GM13977 (cell line): ENCODE results near the gene WRAP73.

Experiments used
- DNase-seq: peaks from one replicate; pipeline ENCODE4 v3.0.0; 2012; ENCODE audit warnings: low spot score
- in situ Hi-C: fragments of 300-500 bp; cut with MboI; formaldehyde crosslinking; loops from one replicate; pipeline ENCODE4 v1.12.0; 2022; ENCODE audit warnings: low sequenced_read_pairs, low pct_unique_long_range_greater_than_20kb, mixed read lengths, inconsistent platforms; ENCODE audit not compliant: unreplicated experiment
- TF ChIP-seq, protein P1 (sequence below): IDR thresholded peaks from 2 replicates; pipeline ENCODE4 v1.5.1; 2012; ENCODE audit warnings: mild to moderate bottlenecking, control low read depth; ENCODE audit not compliant: insufficient read depth; ENCODE audit errors: extremely low read depth, missing control alignments

Gene WRAP73

DNA sequence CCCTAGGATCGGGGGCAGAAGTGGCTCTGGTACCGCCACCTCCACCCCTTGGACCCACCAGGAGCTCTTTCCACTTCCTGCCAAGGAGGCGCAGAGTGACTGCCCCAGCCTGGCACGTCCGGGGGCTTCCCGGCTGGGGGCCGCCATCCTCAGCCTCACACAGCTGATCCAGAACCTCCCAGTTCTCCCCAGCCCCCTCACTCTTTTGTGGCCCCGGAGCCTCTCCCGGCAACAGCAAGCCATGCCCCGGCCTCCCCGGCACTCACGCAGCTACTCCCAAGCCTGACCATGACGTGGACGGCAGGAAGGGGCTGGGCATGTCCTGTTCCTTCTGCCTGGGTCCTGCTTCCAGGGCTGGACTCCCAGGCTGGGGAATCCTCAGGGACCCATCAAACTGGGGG, 19.5 kb upstream of the WRAP73 start:
- in situ Hi-C loops: no loop called here
- TF ChIP-seq, protein P1, sequence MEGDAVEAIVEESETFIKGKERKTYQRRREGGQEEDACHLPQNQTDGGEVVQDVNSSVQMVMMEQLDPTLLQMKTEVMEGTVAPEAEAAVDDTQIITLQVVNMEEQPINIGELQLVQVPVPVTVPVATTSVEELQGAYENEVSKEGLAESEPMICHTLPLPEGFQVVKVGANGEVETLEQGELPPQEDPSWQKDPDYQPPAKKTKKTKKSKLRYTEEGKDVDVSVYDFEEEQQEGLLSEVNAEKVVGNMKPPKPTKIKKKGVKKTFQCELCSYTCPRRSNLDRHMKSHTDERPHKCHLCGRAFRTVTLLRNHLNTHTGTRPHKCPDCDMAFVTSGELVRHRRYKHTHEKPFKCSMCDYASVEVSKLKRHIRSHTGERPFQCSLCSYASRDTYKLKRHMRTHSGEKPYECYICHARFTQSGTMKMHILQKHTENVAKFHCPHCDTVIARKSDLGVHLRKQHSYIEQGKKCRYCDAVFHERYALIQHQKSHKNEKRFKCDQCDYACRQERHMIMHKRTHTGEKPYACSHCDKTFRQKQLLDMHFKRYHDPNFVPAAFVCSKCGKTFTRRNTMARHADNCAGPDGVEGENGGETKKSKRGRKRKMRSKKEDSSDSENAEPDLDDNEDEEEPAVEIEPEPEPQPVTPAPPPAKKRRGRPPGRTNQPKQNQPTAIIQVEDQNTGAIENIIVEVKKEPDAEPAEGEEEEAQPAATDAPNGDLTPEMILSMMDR: no peak

DNA sequence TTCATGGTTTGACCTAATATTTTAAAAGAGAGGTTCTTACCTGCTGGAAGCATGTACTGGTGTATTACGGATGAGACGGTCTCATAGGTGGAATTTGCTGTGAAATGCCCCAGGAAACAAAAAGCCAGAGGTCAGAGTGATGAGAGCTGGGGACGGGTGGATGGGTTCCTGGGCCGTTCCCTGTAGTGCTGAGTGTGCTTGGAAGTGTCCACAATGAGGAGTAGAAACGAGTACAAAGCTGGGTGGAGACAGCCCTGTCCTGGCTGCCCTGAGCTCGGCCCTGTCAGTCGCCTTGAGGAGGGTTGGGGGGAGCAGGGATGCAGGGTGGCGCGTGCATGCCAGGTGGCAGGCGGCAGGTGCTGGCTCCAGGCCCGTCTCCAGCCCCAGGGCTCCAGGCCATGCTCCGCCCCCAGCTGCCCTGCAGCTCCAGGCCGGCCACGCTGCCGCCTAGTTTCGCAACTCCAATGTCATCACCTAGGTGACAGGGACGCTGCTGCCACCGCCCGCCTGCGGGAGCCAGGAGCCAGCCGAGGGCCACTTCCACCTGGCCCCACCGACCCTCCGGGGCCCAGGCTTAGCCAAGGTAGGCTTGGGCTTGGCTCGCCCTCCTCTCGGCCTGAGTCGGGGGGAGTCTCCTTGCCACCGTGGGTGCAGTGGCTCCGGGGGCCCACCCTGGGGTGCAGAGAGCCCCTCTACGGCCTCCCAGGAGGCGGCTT, 18.8 kb upstream of the WRAP73 start:
- TF ChIP-seq, protein P1: no peak
- DNase-seq: no peak
- in situ Hi-C loops: no loop called here

More for the DNA sequence above, 19.5 kb upstream of the WRAP73 start:
- DNase-seq: no peak

DNA sequence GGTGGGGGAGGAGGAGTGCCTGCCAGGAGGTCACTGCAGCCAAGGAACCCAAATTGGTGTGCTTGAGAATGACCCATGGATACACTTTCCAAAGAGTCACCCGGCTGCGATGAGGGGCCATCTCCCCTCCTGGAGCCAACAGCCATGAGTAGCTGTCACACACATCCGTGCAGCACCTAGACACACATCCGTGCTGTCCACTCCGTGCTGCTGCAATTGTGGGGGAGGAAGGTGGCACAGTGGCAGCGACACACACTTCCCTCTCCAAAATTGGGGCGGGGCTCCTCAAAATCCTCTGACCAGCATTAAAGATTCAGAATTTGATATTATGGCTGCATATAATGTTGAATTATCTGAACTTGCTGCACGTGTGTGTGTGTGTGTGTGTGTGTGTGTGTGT, 18.2 kb upstream of the WRAP73 start:
- no peak for DNase-seq
- in situ Hi-C loops: no loop called here
- TF ChIP-seq, protein P1: no peak

DNA sequence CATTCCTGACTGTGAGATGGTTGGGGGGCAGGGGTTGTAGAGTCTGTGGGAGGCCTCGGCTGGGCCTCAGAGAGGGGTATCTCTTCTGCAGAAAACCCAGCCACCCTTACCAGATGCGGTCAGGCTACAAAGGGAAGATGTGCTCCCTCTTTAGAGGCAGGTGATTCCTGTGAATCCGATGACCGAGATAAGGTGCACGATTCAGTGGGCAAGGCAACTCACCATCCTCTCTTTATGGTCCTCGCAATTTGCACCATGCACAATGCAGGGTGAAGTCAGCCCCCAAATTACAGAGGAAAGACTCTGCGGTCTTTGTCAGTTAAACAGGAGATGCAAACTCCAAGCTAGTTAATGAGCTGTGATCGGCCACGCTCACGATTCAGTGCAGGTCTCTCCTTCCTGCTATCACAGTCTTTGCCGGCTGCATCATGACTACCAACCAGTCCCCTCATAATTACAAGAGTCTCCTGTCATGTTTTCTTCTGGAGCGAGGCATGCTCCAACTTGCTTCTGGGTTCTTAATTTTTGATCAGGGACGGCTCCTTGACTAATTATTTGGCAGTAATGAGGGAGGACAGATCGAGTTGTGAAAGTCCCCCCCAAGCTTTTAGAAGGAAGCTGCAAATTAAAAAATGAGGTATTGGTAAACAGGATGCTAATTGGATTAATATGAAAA, 14.9 kb upstream of the WRAP73 start:
- DNase-seq: no peak
- TF ChIP-seq, protein P1: no peak
- in situ Hi-C loops: no loop called here

DNA sequence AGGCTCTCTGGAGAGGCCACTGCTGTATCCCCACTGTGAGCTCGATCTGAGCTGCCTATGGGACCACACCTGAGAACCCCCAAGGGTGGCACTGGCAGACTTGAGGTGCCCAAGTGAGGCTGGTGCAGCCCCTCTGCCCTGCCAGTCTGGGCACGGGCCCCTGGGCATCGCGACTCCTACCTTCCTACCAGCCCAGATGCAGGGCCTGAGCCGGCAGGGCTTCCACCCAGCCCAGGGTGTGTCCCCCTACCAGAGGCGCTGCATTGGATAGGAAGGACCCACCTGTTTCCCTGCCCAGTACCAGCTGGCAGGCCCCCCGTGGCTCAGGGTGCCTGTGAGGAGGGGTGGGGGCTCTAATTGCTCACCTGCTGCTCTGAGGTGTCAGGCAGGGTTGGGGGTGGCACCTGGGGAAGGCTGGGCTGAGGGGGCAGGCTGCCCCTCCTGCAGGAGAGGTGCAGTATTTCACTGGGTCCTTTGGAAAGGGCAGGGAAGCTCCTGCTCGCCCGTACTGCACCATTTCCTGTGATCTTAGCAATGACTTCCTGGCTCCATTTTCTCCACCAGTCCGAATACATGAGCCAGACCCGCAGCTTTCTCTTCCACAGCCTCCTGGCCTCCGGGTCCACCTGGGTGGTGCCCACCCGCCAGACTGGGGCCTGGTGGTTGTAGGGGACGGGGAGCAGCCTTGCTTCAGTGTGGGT, 14.2 kb upstream of the WRAP73 start:
- TF ChIP-seq, protein P1: no peak
- DNase-seq: no peak

DNA sequence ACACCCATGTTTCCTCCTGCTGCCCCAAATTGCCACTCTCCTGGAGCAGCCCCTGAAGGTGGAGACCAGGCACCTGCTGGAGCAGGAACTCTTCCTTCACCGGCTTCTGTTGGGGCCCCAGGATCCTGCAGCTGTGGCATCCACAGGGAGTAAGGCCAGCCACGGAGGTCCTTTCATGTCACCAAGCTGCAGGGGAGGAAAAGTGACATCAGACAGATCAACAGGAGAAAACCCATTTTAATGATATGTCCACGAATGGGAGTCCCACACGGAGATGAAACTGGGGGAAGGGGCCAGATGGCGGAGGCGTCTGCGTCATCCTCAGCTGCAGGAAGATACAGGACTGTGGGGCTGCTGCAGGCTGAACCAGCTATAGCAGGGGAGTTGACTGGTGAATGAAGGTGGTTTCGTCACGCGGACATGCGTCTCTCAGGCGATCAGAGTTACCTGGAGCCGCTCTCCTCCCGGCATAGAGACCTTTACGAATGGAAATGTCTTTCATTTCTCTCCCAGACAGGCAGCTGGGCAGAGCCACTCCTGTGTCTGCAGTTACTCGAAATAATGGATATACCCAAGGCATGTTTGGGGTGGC, 12.3 kb upstream of the WRAP73 start:
- DNase-seq: no peak
- in situ Hi-C loops: no loop called here
- TF ChIP-seq, protein P1: no peak

More for the DNA sequence above, 14.2 kb upstream of the WRAP73 start:
- in situ Hi-C loops: no loop called here
